ENCODE measurements around the gene GRHPR. TPM values are rescaled to one million over a fixed set of nuclear protein-coding genes. Genes with fewer than 3 reads are reported as not detected.
A peak's percentile ranks its signal among the peaks of the same experiment; 100 is the strongest.

Gene GRHPR
- 100 to 1,000 TPM; 124 to 146 (median 132) TPM for polyA plus RNA-seq (ENCODE audit: insufficient read length in 3 of 3)

GRCh38 chr9:37422289-37423104 lies at the start of gene GRHPR:
GRHPR (plus strand) TSS chr9:37422696; CDS start chr9:37422751, 55 bp downstream.
- DNase-seq (ENCODE audit: low read depth in 3 of 3, low spot score in 2 of 3), result peak in 2 of 3 donors; percentile 41 to 43

GRCh38 chr9:37372839-37373238 lies 49.7 kb upstream of the GRHPR start:
- no peak for DNase-seq (ENCODE audit: low read depth in 3 of 3, low spot score in 2 of 3)

GRCh38 chr9:37373621-37374020 lies 48.9 kb upstream of the GRHPR start:
- DNase-seq (ENCODE audit: low read depth in 3 of 3, low spot score in 2 of 3), result no peak

GRCh38 chr9:37374892-37375291 lies 47.6 kb upstream of the GRHPR start:
- no peak for DNase-seq (ENCODE audit: low read depth in 3 of 3, low spot score in 2 of 3)

GRCh38 chr9:37377688-37378612 lies 44.5 kb upstream of the GRHPR start:
- DNase-seq (ENCODE audit: low read depth in 3 of 3, low spot score in 2 of 3), result no peak

- DNase-seq (ENCODE audit: low read depth in 3 of 3, low spot score in 2 of 3), result no peak
Observed at GRCh38 chr9:37378613-37379004, 43.9 kb upstream of the GRHPR start.

- DNase-seq (ENCODE audit: low read depth in 3 of 3, low spot score in 2 of 3), result no peak
Observed at GRCh38 chr9:37379835-37380234, 42.7 kb upstream of the GRHPR start.

GRCh38 chr9:37380570-37380969 lies 41.9 kb upstream of the GRHPR start:
- no peak for DNase-seq (ENCODE audit: low read depth in 3 of 3, low spot score in 2 of 3)

- no peak for DNase-seq (ENCODE audit: low read depth in 3 of 3, low spot score in 2 of 3)
Observed at GRCh38 chr9:37381094-37381741, 41.3 kb upstream of the GRHPR start.

GRCh38 chr9:37382161-37382981 lies 40.1 kb upstream of the GRHPR start:
- DNase-seq (ENCODE audit: low read depth in 3 of 3, low spot score in 2 of 3), result no peak

GRCh38 chr9:37382982-37383357 lies 39.5 kb upstream of the GRHPR start:
- DNase-seq (ENCODE audit: low read depth in 3 of 3, low spot score in 2 of 3), result no peak

- DNase-seq (ENCODE audit: low read depth in 3 of 3, low spot score in 2 of 3), result no peak
Observed at GRCh38 chr9:37383393-37383792, 39.1 kb upstream of the GRHPR start.

GRCh38 chr9:37383876-37384746 lies 38.4 kb upstream of the GRHPR start:
- no peak for DNase-seq (ENCODE audit: low read depth in 3 of 3, low spot score in 2 of 3)

- DNase-seq (ENCODE audit: low read depth in 3 of 3, low spot score in 2 of 3), result no peak
Observed at GRCh38 chr9:37385286-37385685, 37.2 kb upstream of the GRHPR start.

- DNase-seq (ENCODE audit: low read depth in 3 of 3, low spot score in 2 of 3), result no peak
Observed at GRCh38 chr9:37386988-37387387, 35.5 kb upstream of the GRHPR start.

GRCh38 chr9:37390759-37391158 lies 31.7 kb upstream of the GRHPR start:
- DNase-seq (ENCODE audit: low read depth in 3 of 3, low spot score in 2 of 3), result no peak

- DNase-seq (ENCODE audit: low read depth in 3 of 3, low spot score in 2 of 3), result no peak
Observed at GRCh38 chr9:37392272-37392671, 30.2 kb upstream of the GRHPR start.

- no peak for DNase-seq (ENCODE audit: low read depth in 3 of 3, low spot score in 2 of 3)
Observed at GRCh38 chr9:37395229-37395628, 27.3 kb upstream of the GRHPR start.

GRCh38 chr9:37395663-37396062 lies 26.8 kb upstream of the GRHPR start:
- no peak for DNase-seq (ENCODE audit: low read depth in 3 of 3, low spot score in 2 of 3)
